ENCODE measurements around the gene FFAR3.

DNA sequence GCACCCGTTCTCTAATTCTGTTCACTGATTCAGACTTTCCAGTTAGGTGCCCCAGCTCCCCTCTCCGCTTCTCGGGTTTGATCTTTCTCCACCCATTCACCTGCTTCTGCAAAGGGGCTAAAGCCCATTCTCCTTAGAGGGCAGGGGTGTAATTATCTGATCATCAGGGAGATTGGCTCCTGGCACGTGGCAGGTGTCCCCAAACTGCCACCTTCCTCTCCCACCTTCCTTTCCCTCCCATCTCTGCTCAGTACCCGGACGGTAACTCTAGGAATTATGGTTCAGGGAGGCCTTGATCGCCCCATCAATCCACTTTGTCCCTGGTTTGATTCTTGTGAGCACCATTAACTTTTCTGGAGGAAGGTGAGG, 10.3 kb upstream of the FFAR3 start:
- TF ChIP-seq, protein P1, sequence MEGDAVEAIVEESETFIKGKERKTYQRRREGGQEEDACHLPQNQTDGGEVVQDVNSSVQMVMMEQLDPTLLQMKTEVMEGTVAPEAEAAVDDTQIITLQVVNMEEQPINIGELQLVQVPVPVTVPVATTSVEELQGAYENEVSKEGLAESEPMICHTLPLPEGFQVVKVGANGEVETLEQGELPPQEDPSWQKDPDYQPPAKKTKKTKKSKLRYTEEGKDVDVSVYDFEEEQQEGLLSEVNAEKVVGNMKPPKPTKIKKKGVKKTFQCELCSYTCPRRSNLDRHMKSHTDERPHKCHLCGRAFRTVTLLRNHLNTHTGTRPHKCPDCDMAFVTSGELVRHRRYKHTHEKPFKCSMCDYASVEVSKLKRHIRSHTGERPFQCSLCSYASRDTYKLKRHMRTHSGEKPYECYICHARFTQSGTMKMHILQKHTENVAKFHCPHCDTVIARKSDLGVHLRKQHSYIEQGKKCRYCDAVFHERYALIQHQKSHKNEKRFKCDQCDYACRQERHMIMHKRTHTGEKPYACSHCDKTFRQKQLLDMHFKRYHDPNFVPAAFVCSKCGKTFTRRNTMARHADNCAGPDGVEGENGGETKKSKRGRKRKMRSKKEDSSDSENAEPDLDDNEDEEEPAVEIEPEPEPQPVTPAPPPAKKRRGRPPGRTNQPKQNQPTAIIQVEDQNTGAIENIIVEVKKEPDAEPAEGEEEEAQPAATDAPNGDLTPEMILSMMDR (IDR thresholded peaks at IDR 0.05), result no peak
- no peak for TF ChIP-seq POLR2A (IDR thresholded peaks at IDR 0.05)

Measured in body of pancreas (tissue), 4 donors.